ENCODE results near the gene NPPA.

DNA sequence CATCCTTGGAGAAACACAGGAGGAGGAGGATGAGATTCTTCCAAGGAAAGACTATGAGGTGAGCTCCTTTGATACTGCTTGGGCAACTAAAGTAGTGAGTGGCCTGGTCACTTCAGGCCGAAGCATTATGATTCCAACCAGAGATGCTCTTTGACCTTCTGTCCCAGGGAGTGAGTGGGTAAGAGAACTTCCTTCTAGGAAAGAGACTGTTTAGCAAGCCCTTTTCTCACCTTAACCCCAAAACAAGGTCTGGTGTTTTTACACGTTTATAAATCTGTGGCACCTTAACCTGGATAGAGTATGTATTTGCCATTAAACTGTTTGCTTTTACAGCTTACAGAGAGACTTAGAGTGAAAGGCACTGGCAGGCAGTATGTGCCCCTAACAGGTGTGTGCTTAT, 40.5 kb downstream of the NPPA start:
- TF ChIP-seq POLR2A (IDR thresholded peaks at IDR 0.05) (no peak), CTCF (IDR thresholded peaks at IDR 0.05) (no peak), POLR2AphosphoS5 (IDR thresholded peaks at IDR 0.05) (no peak)
